ENCODE results near the gene NR1I2.

NR1I2 gene

DNA sequence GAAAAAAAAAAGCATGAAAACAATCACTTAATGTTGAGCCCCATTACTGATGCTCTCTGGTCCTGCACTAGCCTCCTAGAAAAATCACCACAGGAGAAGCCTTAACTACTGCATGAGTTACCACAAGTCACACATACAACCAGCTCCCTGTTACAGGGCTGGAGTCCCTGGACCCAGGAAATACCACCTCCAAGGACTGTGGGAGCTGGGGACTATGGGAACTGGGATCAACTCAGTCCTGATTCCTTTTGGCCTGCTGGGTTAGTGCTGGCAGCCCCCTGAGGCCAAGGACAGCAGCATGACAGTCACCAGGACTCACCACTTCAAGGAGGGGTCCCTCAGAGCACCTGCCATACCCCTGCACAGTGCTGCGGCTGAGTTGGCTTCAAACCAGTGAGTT, 559 bp downstream of the NR1I2 start:
- TF ChIP-seq, protein P1, sequence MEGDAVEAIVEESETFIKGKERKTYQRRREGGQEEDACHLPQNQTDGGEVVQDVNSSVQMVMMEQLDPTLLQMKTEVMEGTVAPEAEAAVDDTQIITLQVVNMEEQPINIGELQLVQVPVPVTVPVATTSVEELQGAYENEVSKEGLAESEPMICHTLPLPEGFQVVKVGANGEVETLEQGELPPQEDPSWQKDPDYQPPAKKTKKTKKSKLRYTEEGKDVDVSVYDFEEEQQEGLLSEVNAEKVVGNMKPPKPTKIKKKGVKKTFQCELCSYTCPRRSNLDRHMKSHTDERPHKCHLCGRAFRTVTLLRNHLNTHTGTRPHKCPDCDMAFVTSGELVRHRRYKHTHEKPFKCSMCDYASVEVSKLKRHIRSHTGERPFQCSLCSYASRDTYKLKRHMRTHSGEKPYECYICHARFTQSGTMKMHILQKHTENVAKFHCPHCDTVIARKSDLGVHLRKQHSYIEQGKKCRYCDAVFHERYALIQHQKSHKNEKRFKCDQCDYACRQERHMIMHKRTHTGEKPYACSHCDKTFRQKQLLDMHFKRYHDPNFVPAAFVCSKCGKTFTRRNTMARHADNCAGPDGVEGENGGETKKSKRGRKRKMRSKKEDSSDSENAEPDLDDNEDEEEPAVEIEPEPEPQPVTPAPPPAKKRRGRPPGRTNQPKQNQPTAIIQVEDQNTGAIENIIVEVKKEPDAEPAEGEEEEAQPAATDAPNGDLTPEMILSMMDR (IDR thresholded peaks at IDR 0.05) = no peak

DNA sequence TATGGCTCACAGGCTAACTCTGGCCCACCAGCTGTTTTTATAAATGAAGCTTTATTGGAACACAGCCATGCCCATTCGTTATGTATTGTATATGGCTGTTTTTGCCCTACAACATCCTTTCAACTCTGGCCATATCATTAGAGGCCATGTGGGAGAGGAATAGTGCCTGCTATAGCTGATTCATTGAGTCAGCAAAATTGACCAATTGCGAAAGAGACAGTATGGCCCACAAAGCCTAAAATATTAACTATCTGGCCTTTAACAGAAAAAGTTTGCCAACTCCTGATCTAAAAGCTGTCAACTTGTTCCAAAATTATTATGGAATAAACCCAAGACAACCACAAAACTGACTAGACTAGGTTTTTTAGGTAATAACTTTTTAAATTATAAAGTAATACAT, 1.4 kb downstream of the NR1I2 start:
- TF ChIP-seq, protein P1 (IDR thresholded peaks at IDR 0.05) = no peak

DNA sequence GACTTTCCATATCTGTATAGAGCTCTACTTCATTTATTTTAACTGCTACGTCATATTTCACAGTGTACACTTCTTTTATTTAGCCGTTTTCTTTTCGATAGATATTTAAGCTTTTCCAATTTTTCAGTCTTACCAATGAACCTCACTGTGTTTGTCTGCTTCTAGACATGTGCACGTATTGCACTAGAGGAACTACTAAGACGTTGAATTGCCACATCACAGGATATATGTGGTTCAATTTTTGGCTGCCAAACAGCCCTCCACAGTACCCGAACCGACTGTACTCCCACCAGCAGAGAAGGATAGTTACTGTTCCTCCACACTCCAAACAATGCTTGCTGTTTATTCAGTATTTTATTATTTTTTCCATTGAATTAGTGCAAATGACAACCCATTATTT, 2.0 kb downstream of the NR1I2 start:
- TF ChIP-seq, protein P1 (IDR thresholded peaks at IDR 0.05) = no peak

DNA sequence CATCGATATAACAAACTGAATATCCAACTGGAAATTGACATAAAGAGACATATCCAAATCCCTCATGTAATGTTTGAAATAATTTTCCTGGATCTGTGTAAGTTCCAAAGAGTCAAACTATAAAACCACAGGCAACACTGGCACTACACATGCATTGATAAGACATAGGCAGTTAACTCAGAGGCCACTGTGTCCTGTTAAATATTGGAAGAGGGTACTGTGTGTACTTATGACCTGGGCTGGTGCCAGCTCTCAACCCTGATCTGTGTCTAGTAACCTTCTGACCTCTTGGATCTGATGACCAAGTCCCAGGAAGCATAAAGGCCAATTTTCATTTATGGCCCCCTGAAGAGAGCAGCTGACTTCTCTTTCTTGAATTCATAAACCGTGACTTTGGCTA, 4.5 kb downstream of the NR1I2 start:
- TF ChIP-seq, protein P1 (IDR thresholded peaks at IDR 0.05) = no peak

DNA sequence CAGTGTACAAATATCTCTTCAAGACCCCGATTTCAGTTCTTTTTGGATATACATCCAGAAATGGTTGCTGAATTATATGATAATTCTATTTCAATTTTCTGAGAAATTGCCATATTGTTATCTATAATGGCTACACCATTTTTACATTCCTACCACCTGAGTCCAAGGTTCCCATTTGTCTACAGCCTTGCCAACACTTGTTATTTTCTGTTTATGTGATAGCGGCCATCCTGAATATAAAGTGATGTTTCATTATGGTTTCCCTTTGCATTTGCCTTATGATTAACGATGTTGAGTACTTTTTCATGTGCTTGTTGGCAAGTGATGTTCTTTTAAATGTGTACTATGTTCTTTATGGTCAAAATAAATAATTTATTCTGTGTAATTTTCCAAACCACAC, 8.5 kb downstream of the NR1I2 start:
- TF ChIP-seq, protein P1 (IDR thresholded peaks at IDR 0.05) = no peak

DNA sequence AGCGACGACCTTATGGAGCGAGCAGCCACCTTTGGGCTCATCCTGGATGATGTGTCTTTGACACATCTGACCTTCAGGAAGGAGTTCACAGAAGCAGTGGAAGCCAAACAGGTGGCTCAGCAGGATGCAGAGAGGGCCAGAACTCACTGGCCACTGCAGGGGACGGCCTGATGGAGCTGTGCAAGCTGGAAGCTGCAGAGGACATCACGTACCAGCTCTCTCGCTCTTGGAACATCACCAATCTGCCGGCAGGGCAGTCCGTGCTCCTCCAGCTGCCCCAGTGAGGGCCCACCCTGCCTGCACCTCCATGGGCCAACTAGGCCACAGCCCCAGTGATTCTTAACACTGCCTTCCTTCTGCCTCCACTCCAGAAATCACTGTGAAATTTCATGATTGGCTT, 10.4 kb downstream of the NR1I2 start:
- TF ChIP-seq, protein P1 (IDR thresholded peaks at IDR 0.05) = no peak

DNA sequence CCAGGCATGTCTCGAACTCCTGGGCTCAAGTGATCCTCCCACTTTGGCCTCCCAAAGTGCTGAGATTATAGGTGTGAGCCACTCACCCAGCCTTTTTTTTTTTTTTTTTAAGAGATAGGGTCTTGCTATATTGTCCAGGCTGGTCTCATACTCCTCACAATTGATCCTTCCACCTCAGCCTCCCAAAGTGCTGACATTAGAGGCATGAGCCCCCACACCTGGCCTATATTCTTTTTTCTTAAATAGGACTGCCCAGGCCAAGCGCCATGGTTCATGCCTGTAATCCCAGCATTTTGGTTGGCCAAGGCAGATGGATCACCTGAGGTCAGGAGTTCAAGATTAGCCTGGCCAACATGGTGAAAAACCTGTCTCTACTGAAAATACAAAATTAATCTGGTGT, 12.5 kb downstream of the NR1I2 start:
- TF ChIP-seq, protein P1 (IDR thresholded peaks at IDR 0.05) = no peak

DNA sequence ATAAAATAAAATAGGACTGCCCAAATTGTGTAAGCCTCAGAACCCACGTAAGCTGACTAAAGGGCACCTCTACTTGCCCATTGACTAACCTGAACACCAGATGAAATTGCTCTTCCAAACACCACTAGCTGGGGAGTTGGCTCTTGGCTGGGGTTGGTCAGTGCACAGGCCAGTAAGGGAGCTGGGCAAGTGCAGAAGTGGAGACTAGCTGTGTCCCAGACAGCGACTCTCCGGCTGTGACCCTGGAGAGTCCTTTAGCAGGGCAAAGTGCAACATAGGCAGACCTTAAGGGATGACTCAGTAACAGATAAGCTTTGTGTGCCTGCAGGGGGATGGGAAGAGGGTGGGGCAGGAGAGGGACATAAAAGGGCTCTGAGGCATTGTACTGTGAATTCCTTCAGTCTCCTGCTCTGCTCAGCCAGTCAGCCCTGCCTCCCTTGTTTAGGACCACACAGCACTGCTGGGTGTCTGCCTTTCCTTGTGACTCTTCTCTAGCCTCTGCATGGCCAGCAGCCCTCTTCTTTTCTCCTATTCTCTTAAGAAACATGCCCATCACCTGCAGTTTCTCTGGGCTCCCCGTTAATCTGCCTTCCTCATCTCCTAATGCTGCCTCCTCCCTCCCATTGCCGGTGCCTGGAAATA, 13.2 kb downstream of the NR1I2 start:
- TF ChIP-seq, protein P1 (IDR thresholded peaks at IDR 0.05) = no peak

Measured in LNCAP (cell line).